Osteocyte (in vitro differentiated cells): ENCODE data around the gene ZNF483. TPM values are rescaled to one million over a fixed set of nuclear protein-coding genes. Genes with fewer than 3 reads are reported as not detected.
"Not testable (repeated sequence)": the region's sequence is repeated elsewhere in the genome, so short reads cannot be mapped to it uniquely, and the experiment has no call there.

Experiments used
- DNase-seq: peaks from one replicate; pipeline ENCODE4 v3.0.0; 2021; ENCODE audit warnings: mixed read lengths; ENCODE audit not compliant: unreplicated experiment; ENCODE audit errors: extremely low spot score
- H3K27ac Mint-ChIP-seq: one replicate; pipeline ENCODE4 v1.8.0; 2021; ENCODE audit warnings: mild to moderate bottlenecking, mixed read lengths; ENCODE audit not compliant: unreplicated experiment
- H3K27me3 Mint-ChIP-seq: one replicate; pipeline ENCODE4 v1.8.0; 2021; ENCODE audit warnings: mixed read lengths; ENCODE audit not compliant: unreplicated experiment
- H3K36me3 Mint-ChIP-seq: one replicate; pipeline ENCODE4 v1.8.0; 2021; ENCODE audit warnings: mixed read lengths; ENCODE audit not compliant: unreplicated experiment
- H3K4me1 Mint-ChIP-seq: one replicate; pipeline ENCODE4 v1.8.0; 2021; ENCODE audit warnings: mixed read lengths; ENCODE audit not compliant: unreplicated experiment
- H3K4me3 Mint-ChIP-seq: one replicate; pipeline ENCODE4 v1.8.0; 2021; ENCODE audit warnings: mild to moderate bottlenecking, moderate library complexity, mixed read lengths; ENCODE audit not compliant: unreplicated experiment
- H3K9me3 Mint-ChIP-seq: one replicate; pipeline ENCODE4 v1.8.0; 2021; ENCODE audit warnings: mixed read lengths; ENCODE audit not compliant: unreplicated experiment
- CTCF ChIP-seq: fragments of 200-600 bp; sonication (generic); IDR thresholded peaks from 2 replicates; pipeline ENCODE4 v1.5.0; 2021; ENCODE audit warnings: antibody characterized with exemption, mild to moderate bottlenecking, moderate library complexity
- total RNA-seq: library from RNA; stranded (reverse); gene quantifications from 2 replicates; pipeline ENCODE4 v1.2.1, GENCODE V29; 2021

Gene ZNF483
- total RNA-seq, 1 donor from 2014 or later: 5.2 TPM

- TF ChIP-seq CTCF: no peak
- Mint-ChIP-seq H3K9me3 (peaks cover 20% of the 10 kb centered on the region), H3K27ac (no peak overlapping the region), H3K27me3 (no peaks in the 10 kb centered on the region), H3K4me1 (no peaks in the 10 kb centered on the region), H3K36me3 (peaks cover 54% of the 10 kb centered on the region), H3K4me3 (no peak overlapping the region)
- peak; percentile 74 for DNase-seq
Observed at GRCh38 chr9:111566234-111566633, 41.3 kb downstream of the ZNF483 start.

GRCh38 chr9:111568127-111568526 lies 43.1 kb downstream of the ZNF483 start:
- not testable (repeated sequence) for H3K27me3 Mint-ChIP-seq, H3K4me3 Mint-ChIP-seq, DNase-seq, H3K27ac Mint-ChIP-seq, H3K4me1 Mint-ChIP-seq
- Mint-ChIP-seq H3K36me3 (peaks cover 50% of the 10 kb centered on the region), H3K9me3 (peaks cover 15% of the 10 kb centered on the region)

GRCh38 chr9:111572950-111573604 lies 48.1 kb downstream of the ZNF483 start:
- H3K9me3 Mint-ChIP-seq: peaks cover 12% of the 10 kb centered on the region
- no peak for TF ChIP-seq CTCF
- H3K27me3 Mint-ChIP-seq: no peaks in the 10 kb centered on the region
- H3K27ac Mint-ChIP-seq: peak overlapping the region; percentile 19
- DNase-seq: no peak
- H3K36me3 Mint-ChIP-seq: peaks cover 43% of the 10 kb centered on the region
- H3K4me1 Mint-ChIP-seq: peaks cover 12% of the 10 kb centered on the region
- H3K4me3 Mint-ChIP-seq: no peak overlapping the region

- no peak for DNase-seq
- Mint-ChIP-seq H3K27me3 (no peaks in the 10 kb centered on the region), H3K9me3 (no peaks in the 10 kb centered on the region), H3K4me3 (no peak overlapping the region), H3K36me3 (peaks cover 23% of the 10 kb centered on the region), H3K27ac (no peak overlapping the region), H3K4me1 (no peaks in the 10 kb centered on the region)
- TF ChIP-seq CTCF: no peak
Observed at GRCh38 chr9:111582888-111583287, 57.9 kb downstream of the ZNF483 start.

GRCh38 chr9:111586378-111586777 lies 61.4 kb downstream of the ZNF483 start:
- TF ChIP-seq CTCF: no peak
- no peak overlapping the region for H3K4me3 Mint-ChIP-seq
- no peaks in the 10 kb centered on the region for H3K9me3 Mint-ChIP-seq
- no peaks in the 10 kb centered on the region for H3K4me1 Mint-ChIP-seq
- no peak overlapping the region for H3K27ac Mint-ChIP-seq
- no peaks in the 10 kb centered on the region for H3K27me3 Mint-ChIP-seq
- H3K36me3 Mint-ChIP-seq: peaks cover 7% of the 10 kb centered on the region
- DNase-seq: no peak

- no peak for TF ChIP-seq CTCF
- Mint-ChIP-seq H3K4me1 (no peaks in the 10 kb centered on the region), H3K36me3 (peaks cover 15% of the 10 kb centered on the region), H3K27me3 (no peaks in the 10 kb centered on the region), H3K9me3 (no peaks in the 10 kb centered on the region), H3K27ac (no peak overlapping the region), H3K4me3 (no peak overlapping the region)
- no peak for DNase-seq
Observed at GRCh38 chr9:111588846-111589245, 63.9 kb downstream of the ZNF483 start.
